NCI-H2171 (cell line): Measurements from ENCODE around the gene ZNF292.
"Not testable (repeated sequence)": the region's sequence is repeated elsewhere in the genome, so short reads cannot be mapped to it uniquely, and the experiment has no call there.

Source experiments
- DNase-seq: peaks from one replicate; lab custom pipeline; 2025; lab: John Stamatoyannopoulos, UW

ZNF292 gene

DNA sequence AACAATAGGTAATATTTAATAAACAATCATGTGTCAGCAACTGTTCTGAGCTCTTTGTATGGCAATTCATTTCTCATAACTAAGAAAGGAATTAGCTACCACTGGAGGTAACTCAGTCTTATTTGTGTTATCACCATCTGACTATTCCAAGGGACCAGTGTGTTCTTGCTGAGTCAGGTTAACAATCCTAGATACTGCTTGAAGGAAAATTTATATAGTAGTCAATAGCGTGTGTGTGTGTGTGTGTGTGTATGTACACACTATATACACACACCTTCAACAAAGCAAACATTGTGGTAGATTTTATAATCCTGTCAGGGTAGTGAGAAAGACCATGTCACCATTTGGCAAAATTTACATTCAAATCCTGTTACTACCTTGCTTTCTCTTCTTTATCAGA, 121.3 kb downstream of the ZNF292 start:
- DNase-seq, result no peak

GRCh38 chr6:87277123-87277522, 121.8 kb downstream of the ZNF292 start:
- peak; percentile 5 for DNase-seq

DNA sequence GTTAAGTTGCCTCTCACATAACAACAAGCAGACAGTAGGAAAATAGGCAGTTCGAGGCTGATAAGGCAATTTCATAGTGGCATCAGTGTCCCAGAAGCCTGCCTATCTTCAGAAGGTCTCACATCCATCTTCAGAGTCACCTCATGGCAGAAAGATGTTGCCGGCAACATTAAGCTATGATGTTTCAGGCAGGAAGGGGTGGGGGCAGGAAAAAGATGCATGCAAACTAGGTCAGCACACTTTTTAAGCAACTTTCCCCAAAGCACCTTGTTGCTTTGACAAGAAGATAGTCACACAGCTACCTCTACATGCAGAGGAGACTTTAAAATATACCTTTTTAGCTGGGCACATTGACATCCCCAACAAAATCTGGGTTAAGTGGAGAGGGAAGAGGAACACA, 123.8 kb downstream of the ZNF292 start:
- DNase-seq, result no peak

GRCh38 chr6:87281426-87281825, 126.1 kb downstream of the ZNF292 start:
- no peak for DNase-seq

DNA sequence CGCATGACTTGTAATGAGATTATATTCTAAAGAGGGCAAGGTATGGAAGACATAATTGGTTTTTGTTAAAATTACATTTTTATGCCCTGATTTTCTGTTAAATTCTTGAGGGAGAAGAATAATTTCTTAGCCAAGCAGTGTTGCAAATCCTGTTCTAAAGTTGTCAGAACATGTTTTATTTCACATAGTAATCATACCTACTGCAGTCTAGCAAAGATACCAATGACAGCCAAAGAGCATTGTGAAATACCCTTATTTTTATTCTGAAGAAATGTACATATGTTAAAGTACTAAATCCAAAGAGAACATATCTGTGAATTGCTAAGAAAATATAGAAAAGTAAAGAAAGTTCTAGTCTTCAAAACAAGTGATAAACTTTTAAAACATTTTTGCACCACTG, 127.4 kb downstream of the ZNF292 start:
- no peak for DNase-seq

DNA sequence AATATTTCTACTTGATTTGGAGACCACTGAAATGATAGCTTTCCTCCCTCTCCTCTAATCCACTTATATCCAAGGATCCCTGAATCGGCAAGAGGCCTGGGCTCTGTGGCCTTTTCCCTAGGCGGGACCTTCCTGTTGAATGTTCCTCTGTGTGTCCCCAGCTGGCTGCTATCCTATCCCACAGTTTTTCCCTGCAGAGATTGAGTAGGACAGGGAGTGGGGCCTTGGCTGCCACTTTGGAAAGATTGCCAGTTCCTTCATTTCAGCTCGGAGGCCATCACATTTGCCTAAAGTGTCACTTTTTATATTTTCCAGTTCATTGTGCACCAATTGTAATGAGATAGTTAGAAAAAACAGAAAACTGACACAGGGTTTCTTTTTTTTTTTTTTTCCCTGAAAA, 128.1 kb downstream of the ZNF292 start:
- no peak for DNase-seq

DNA sequence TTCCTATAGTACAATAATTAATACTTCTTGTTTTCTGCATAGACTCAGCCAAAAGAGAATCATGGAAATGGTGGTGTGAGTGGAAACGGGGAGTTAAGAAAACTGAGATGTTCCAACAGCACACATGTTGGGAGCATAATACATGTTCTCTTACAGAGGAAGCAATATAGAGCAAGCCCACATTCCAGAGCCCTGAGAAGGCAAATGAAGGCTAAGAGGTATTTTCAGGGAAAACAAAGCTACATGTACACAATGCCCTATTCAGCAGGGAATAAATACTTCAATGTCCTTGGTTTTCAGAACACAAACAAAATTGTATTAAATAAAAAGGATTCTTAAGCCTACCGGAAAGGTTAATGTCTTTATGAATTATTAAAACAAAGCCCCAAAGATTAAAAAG, 131.9 kb downstream of the ZNF292 start:
- no peak for DNase-seq

DNA sequence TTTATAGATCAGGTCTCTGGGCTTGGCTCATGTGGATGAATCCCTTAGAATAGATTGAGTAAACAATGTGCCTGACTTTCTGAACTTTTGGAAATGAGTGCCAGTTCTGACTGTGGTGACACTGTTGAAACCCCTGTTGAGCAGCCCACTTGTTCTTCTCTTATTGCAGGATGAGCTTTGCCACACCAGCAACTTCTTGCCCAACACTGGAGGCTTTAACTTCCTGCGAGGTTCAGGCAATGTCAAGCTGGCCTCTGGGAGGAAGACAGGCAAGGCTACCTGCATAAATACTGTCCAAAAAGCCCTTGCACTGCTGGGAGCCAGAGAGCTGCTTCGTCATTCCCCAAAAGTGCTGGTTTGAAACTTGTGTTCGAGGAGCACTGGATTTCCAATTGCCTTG, 134.2 kb downstream of the ZNF292 start:
- no peak for DNase-seq

GRCh38 chr6:87291883-87292282, 136.5 kb downstream of the ZNF292 start:
- DNase-seq, result no peak

DNA sequence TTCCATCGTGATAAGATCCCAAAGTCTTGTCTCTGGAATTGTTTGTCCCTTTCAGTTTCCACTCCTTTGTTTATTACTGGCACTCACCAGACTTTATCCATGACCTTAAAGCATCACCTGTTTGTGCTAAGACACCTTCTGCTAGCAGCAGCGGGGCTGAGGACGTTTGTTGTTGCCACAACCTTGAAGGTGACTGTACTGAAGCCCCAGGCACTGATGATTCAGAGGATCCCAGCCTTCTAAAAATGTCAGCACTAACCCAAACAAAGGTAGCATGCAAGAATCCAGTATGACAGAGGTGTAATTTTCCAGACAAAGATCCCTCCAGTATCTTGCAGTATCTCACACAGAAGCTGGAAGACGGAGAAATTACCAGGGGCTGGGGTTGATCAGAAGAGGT, 138.2 kb downstream of the ZNF292 start:
- DNase-seq, result no peak

- no peak for DNase-seq
Observed at GRCh38 chr6:87297119-87297518, 141.8 kb downstream of the ZNF292 start.

DNA sequence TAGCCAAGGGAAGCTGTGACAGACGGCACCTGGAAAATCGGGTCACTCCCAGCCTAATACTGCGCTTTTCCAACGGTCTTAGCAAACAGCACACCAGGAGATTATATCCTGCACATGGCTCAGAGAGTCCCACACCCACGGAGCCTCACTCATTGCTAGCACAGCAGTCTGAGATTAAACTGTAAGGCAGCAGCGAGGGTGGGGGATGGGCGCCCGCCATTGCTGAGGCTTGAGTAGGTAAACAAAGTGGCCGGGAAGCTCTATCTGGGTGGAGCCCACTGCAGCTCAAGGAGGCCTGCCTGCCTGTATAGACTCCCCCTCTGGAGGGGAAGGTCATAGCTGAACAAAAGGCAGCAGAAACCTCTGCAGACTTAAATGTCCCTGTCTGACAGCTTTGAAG, 145.9 kb downstream of the ZNF292 start:
- not testable (repeated sequence) for DNase-seq

DNA sequence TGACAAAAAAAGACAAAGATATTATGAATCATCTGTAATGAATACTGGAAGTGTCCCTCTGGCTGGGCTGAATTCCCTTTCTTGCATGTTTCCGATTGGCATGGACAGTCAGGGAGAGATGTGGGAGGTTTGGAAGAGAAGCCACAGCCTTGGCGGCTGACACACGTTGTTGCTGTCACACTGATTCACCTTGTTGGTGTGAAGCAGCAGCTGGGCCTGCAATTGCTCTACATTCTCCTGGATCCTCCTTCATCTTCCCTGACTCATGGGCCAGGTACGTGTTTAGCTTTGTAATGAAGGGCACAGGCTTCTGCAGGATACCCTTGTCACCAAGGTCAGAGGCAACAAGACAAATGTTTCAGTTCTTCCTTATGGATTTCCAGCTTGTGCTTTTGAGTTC, 153.6 kb downstream of the ZNF292 start:
- DNase-seq, result no peak

DNA sequence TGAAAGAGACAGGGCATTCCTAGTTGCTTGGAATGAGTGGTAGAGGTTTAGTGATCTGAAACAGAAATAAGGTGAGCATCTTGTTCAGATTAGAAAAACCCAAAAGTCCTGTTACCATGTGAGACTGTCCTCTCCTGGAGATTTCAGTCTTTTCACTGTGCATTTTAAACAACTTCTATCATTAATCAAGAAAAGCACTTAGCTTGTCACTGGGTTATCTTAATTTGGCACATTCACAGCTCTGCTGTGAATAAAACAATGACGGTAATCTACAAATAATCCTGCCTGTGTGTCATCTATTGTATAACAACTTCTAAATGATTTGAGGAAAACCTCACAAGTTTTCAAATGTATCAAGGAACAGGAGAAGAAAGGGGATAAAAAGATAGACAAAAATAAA, 157.5 kb downstream of the ZNF292 start:
- no peak for DNase-seq
